OCI-LY7 (cell line): ENCODE measurements around the gene SLC25A29.

Experiments
- CTCF ChIP-seq: fragments of 200-600 bp; sonication (generic); conservative IDR thresholded peaks from 2 replicates; pipeline ENCODE4 v1.5.1; 2014; ENCODE audit warnings: mild to moderate bottlenecking, antibody characterized with exemption, low read length, moderate library complexity, mixed read lengths
- EZH2phosphoT487 ChIP-seq: fragments of 200-600 bp; sonication (generic); IDR thresholded peaks from 2 replicates; pipeline ENCODE4 v1.6.1; 2018; ENCODE audit warnings: low read depth, borderline replicate concordance, mild to moderate bottlenecking, mixed run types, antibody characterized with exemption, low read length, moderate library complexity, mixed read lengths

- no peak for TF ChIP-seq CTCF
- no peak for TF ChIP-seq EZH2phosphoT487
Measured at GRCh38 chr14:100340423-100340813, 34.2 kb upstream of the SLC25A29 start.
